Stimulated activated CD4-positive, alpha-beta T cell treated with anti-CD3 and anti-CD28 coated beads, Interleukin-2, amount 100 ng/mL, for 24 hours (primary cell): ENCODE data around the gene MS4A10.
"Not testable (repeated sequence)": the region's sequence is repeated elsewhere in the genome, so short reads cannot be mapped to it uniquely, and the experiment has no call there.

ENCODE experiments used
- DNase-seq, 2 donors: peaks; one replicate each; pipeline ENCODE4 v3.0.0-alpha.2; 2020

Gene MS4A10

DNA sequence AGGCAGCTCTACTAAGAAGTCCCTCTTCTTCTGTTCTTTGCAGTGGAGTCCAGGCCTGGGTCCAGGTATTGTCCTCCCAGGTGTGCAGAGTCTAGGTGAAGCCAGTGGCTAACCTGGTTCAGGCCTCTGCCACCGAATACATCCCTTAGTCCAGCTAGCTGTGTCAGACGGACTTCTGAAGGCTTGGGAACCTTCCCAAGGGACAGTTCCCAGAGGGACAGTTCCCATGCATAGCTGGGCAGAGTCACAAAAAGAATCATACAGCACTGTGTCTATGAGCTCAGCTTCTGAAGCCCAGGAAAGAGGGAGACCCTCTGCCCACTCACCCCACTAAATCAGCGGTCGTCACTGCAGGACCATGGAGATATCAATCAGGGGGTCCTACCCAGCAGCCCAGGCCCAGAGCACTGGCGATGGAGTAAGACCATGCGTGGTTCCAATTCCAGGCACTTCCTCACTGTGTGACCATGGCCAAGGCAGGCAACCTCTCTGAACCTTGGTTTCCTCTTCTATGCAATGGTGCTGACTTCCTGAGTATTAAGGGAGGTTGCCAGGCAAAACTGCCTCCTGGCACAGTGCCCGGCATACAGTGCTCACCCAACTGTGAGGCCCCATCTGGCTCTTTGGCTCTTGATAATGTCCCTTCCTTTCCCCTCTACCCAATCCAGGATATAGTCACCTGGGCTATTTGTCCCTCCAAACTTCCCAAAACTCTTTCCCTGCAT, 3.4 kb downstream of the MS4A10 start:
- DNase-seq: no peak

GRCh38 chr11:60790726-60791125, 5.6 kb downstream of the MS4A10 start:
- no peak for DNase-seq

DNA sequence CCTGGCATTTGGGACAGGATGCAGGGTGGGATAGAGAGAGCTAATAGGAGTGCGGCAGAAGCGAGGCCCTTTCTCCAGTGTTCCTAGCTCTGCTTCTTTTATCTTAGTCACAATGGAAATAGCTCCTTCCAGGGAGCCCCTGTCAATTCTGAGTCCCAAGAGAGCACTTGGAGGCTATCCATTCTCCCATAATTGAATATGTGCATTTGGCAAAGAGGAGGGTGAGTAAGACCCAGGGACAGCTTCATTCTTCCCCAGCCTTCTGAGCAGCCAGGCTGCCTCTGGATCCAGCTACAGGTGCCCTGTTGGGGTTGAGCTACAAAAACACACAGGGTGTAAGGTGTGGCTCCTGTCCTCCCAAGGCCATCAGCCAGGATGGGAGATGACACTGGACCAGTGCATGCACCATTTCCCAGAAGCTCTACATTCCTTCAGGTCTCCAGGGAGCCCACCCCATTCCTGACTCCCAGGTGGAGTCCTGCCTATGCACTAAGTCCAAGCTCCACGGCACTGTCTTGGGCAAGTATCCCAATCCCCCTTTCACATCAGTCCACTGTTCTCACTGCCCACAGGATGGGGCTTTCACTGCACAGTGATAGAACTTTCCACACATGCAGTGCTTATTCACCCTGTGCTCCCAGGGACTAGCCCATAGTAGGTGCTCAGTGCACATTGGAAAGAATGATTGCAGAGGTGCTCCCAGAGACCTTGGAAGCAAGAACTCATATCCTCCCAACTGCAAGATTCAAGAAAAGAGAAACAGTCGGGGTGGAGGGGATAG, 6.2 kb downstream of the MS4A10 start:
- DNase-seq: no peak

DNA sequence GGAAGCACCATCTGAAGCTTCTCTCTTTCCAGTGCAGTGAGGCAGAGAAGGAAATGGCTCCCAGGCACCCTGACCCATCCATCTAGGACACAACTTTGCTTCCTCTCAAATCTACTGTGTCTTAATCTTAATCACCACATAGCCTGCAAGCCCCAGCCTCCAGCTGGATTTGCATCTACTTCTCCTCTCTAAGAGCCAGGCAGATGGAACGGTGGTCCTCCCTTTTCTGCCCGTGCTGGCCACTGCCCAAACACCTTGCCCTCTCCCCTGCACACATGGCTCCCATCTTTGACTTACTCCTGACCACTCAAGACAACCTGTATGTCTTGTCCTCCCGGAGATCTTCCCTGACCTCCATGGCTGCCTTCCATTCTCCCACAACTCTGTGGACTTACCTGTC, 7.4 kb downstream of the MS4A10 start:
- no peak for DNase-seq

- DNase-seq: no peak
These were observed 10.2 kb downstream of the MS4A10 start for GRCh38 chr11:60795291-60795690.

DNA sequence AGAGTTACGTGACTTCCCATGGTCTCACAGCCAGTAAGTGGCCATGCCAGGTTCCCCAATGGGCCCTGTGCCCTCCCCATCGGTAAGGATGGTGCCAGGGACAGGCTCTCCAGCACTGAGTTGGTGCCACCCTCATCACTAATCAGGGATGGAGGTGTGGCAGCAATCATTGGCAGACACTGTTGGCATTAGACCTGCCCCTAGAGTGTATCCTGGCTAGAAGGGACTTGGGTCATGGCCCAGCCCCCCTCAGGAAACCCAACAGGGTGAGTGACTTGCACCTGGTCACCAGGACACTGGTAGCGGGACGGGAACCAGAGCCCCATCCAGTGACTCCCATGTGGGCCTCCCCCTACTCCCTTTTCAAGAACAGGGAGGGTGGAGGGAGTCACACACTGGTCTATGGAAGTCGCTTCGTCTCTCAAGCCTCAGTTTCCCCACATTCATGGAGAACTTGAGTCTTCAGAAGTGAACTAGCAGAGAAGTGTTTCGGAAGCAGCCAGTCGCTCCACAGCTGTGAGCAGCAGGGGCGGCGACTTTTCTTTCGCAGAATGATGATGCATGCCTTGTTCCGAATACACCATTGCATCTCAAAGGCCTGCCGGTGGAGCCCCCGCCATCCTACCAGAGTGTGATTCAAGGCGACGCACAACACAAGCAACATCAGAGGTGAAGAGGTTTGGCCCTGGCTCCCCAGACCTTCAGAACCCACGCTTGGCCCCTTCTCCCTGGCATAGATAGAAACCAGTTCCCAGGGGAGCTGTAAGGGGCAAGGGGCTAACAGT, 12.9 kb downstream of the MS4A10 start:
- no peak for DNase-seq

GRCh38 chr11:60798631-60799030, 13.5 kb downstream of the MS4A10 start:
- DNase-seq: no peak

GRCh38 chr11:60801194-60801593, 16.1 kb downstream of the MS4A10 start:
- DNase-seq: no peak

GRCh38 chr11:60803273-60803936, 18.3 kb downstream of the MS4A10 start:
- no peak for DNase-seq

- no peak for DNase-seq
These were observed 24.1 kb downstream of the MS4A10 start for GRCh38 chr11:60809249-60809648.

- DNase-seq: no peak
These were observed 24.6 kb downstream of the MS4A10 start for GRCh38 chr11:60809691-60810090.

DNA sequence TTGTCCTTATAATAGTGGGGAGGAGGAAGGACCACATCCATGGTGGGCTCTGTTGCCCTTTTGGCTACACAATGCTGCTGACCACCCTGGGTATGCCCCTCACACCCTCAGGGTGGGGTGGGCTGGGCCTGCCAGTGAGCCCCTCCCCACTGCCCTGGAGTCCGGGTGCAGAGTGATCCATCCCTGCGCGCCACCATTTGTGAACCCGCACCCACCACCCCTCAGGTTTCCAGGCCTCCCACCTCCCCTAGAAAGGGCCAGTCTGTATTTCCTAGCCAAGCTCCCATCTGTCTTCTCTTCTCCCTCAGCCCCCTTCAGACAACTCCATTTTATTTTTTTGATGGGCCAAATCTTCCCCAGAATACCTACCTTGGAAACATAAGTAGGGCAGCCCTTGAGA, 25.0 kb downstream of the MS4A10 start:
- DNase-seq: no peak

- no peak for DNase-seq
These were observed 25.4 kb downstream of the MS4A10 start for GRCh38 chr11:60810569-60810968.

GRCh38 chr11:60813324-60813723, 28.2 kb downstream of the MS4A10 start:
- DNase-seq: no peak

GRCh38 chr11:60814112-60814511, 29.0 kb downstream of the MS4A10 start:
- no peak for DNase-seq

DNA sequence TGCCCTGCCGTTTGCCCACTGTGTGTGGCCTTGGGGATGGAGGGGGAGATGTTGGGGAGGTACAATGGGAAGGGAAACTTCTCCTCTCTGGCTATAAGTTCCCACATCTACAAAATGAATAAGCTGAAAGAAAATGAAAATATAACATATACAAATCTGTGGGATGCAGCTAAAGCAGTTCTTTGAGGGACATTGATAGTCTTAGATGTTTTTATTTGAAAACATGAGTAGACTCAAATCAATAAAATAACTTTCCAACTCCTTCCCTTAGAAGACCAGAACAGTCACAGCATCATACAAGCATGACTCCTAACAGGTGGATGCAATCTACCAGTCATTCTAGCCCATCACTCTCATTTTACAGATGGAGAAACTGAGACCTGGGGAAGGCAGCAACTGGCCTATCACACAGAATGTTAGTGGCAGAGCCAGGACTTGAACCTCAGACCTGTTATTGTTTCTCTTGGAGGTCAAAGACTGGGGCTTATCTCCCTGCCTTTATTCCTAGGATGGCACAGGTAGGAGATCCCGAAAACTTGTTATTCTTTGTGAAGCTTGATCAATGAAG, 31.5 kb downstream of the MS4A10 start:
- DNase-seq: no peak

GRCh38 chr11:60818057-60818456, 32.9 kb downstream of the MS4A10 start:
- DNase-seq: no peak

- DNase-seq: no peak
These were observed 36.9 kb downstream of the MS4A10 start for GRCh38 chr11:60821827-60822599.

- DNase-seq: not testable (repeated sequence)
These were observed 38.7 kb downstream of the MS4A10 start for GRCh38 chr11:60823745-60824306.

DNA sequence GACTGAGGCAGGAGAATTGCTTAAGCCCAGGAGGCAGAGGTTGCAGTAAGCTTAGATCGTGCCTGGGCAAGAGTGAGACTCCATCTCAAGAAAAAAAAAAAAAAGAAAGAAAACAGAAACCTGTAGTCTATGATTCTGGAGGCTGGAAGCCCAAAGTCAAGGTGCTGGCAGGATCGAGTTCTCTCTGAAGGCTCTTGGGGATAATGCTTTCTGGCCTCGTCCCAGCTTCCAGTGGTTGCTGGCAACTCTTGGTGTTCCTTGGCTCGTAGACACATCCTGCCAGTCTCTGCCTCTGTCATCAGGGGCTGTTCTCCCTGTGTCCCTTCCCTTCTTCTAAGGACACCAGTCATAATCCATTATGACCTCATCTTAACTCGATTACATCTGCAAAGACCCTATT, 40.0 kb downstream of the MS4A10 start:
- no peak for DNase-seq

- DNase-seq: no peak
These were observed 40.7 kb downstream of the MS4A10 start for GRCh38 chr11:60825790-60826189.
